PC-9 (cell line): Measurements from ENCODE around the gene PDLIM7.

Experiments used
- CTCF ChIP-seq: fragments of 200-600 bp; sonication (generic); conservative IDR thresholded peaks from 2 replicates; pipeline ENCODE4 v1.6.1; 2017; ENCODE audit warnings: mixed run types, antibody characterized with exemption, mild to moderate bottlenecking, moderate library complexity
- EZH2 ChIP-seq: fragments of 200-600 bp; sonication (generic); IDR thresholded peaks from 2 replicates; pipeline ENCODE4 v1.8.0; 2017; ENCODE audit warnings: antibody characterized with exemption, low read depth

- TF ChIP-seq CTCF (no peak), EZH2 (no peak)
These were observed 45.5 kb upstream of the PDLIM7 start for GRCh38 chr5:177542816-177543465.
